Stimulated activated CD4-positive, alpha-beta T cell treated with anti-CD3 and anti-CD28 coated beads, Interleukin-15, amount 100 ng/mL, for 1 hour (primary cell): ENCODE measurements around the gene HTR3E.
"Not testable (repeated sequence)": the region's sequence is repeated elsewhere in the genome, so short reads cannot be mapped to it uniquely, and the experiment has no call there.

ENCODE experiments used
- DNase-seq, 2 donors: peaks; one replicate each; pipeline ENCODE4 v3.0.0-alpha.2; 2020; ENCODE audit warnings: low read depth in 1 of 2, low spot score in 1 of 2

Gene HTR3E, protein sequence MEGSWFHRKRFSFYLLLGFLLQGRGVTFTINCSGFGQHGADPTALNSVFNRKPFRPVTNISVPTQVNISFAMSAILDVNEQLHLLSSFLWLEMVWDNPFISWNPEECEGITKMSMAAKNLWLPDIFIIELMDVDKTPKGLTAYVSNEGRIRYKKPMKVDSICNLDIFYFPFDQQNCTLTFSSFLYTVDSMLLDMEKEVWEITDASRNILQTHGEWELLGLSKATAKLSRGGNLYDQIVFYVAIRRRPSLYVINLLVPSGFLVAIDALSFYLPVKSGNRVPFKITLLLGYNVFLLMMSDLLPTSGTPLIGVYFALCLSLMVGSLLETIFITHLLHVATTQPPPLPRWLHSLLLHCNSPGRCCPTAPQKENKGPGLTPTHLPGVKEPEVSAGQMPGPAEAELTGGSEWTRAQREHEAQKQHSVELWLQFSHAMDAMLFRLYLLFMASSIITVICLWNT

DNA sequence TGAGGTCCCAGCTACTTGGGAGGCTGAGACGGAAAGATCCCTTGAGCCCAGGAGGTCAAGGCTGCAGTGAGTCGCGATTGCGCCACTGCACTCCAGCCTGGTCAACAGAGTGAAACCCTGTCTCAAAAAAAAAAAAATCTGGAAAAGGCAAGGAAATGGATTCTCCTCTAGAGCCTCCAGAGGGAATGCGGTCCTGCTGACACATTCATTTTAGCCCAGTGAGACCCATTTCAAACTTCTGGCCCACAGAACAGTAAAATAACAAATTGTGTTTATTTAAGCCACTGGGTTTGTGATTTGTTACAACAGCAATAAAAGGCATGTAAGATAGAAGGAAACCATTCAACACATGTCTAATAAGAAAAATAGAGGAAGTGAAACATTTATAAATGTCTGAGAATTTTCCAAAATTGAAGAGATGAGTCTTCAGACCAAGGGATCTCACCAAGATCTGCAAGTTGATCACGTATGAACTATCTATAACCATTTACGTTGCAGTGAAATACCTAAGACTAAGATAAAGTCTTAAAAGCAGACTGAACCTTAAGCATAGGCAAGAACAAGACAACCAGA lies at the start of gene HTR3E:
Gene HTR3E (plus strand): TSS at position 254 of the 573 bp plus-strand sequence. CDS start 466 bp downstream, outside the sequence.
- no peak for DNase-seq

DNA sequence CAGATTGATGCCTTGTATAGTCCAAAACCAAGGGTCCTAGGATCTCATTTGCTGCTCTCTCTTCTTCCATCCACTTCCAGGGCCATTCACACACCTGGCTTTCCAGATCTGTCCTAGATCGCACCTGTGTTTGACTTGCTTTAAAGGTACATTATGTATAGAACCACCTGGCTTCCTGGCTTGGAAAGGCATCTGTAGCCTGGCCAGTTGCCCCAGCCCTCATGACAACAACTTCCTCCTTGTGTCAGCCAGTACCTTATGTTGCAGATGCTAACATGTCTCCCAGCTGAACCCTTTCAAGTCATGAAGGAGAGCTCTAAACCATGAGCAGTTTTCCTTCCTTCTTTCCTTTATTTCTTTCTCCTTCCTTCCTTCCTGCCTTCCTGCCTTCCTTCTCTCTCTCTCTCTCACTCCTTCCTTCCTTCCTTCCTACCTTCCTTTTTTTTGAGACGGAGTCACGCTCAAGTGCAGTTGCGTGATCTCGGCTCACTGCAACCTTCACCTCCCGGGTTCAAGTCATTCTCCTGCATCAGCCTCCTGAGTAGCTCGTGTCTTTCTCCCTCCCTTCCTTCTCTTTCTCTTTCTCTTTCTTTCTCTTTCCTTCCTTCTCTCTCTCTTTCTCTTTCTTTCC lies 46.5 kb upstream of the HTR3E start:
- no peak for DNase-seq

DNA sequence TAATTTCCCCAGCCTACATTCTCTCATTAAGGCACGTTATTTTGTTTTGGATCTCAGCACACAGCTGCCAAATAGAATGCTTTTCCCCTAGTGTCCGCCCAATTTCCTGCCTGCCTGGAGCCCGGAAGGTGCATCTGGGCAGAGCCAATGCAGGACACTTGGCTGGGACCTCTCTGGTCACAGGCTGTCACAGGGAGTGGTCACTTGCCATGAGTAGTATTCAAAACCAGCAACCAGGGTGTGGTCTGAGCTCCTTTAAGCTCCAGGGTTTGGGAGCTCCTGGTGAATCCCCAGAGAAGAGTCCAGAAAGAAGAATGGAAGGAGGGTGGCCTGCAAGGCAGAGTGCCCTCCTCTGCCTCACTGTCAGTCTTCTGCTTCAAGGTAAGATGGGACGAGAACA lies 44.1 kb upstream of the HTR3E start, which contains the start of gene HTR3C:
Gene HTR3C (plus strand): TSS at position 281 of the 400 bp plus-strand sequence. CDS start 34 bp downstream, at position 315.
- no peak for DNase-seq

DNA sequence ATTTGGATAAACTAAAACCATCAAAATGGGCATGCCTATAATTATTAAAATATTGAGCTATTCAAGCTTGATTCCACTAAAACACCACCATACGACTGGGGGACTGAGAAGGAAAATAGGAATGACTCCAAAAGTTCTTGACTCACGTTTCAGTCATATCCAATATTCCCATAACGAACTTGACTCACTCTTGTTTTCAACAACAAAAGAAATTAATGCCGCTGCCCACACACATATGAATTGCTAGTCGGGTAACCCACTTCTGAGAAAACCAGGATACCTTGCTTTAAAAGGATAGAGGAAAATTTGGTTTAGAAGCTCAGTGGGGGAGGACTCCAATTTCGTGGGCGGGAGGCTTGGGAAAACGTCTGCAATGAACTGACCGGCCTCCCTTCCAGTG lies 38.8 kb upstream of the HTR3E start:
- no peak for DNase-seq

DNA sequence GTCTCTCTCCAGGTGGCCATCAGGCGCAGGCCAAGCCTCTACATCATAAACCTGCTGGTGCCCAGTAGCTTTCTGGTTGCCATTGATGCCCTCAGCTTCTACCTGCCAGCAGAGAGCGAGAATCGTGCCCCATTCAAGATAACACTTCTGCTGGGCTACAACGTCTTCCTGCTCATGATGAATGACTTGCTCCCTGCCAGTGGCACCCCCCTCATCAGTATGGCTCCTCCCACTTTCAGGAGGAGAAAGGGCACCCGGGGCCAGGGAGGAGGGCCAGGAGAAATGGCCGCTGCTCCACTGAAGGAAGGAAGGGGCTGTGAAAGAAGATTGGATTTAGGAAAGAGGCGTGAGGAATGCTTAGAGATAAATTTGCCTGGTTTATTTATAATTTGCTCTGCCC lies 37.4 kb upstream of the HTR3E start:
- DNase-seq, result no peak

DNA sequence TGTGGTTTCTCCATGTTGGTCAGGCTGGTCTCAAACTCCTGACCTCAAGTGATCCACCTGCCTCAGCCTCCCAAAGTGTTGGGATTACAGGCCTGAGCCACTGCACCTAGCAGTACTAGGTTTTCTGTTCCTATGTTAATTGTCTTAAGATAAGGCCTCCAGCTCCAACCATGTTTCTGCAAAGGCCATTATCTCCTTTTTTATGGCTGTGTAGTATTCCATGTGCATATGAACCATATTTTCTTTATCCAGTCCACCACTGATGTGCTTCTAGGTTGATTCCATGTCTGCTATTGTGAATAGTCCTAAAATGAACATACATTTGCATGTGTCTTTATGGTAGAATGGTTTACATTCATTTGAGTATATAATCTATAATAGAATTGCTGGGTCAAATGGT lies 34.2 kb upstream of the HTR3E start:
- DNase-seq, result no peak

DNA sequence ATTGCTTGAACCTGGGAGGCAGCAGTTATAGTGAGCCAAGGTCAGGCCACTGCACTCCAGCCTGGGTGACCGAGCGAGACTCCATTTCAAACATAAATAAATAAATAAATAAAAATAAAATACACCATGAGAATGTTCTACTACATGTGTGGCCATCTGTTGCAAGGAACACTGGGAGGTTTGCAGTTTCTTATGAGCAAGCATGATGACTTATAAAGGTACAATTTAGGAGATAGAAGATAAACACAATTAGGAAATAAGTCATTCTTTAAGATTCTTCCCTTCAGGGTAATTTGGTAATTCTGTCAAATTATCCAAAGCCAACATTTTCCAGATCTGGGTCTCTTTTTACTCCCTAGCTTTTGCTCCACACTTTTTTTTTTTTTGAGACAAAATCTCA lies 30.7 kb upstream of the HTR3E start:
- no peak for DNase-seq

DNA sequence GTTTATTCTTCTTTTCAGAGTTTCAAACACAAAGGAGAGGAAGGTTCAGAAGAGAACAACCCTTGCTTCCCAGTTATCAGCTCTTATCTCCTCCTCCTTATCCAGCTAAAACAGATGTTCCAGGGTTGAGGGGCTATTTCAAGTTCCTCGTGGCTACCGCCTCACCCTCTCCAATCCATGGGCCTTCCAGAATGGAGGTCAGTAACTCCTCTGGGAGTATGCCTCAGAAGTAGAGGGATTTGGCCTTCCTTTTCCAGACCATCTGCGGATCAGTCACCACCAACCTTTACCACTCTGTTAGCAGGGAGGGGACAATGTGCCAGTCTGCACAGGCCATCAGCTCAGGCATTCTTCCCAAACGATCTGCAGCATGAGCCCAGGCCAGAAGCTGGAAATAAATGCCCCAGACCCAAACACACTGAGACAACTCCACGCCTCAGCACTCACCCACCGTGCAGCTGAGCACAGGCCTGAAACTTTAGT lies 29.2 kb upstream of the HTR3E start:
- DNase-seq, result no peak

DNA sequence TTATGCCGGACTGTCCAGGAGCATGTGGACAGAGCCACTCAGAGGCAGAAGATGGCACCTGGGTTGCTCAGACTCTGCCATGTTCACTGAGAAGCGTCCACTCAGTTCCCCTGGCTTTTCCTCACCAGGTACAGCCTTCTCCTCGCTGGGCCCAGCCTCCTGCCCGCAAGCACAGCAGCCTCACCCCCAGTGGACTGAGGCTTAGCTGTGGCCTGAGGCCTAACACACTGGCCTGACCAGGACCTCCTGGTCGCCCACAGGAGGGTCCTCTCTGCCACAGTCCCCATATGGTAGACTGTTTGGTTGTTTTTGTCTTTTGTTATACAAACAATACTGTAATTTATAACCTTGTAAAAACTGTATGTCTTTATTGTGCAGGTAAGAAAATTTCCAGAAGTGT lies 28.5 kb upstream of the HTR3E start:
- no peak for DNase-seq

DNA sequence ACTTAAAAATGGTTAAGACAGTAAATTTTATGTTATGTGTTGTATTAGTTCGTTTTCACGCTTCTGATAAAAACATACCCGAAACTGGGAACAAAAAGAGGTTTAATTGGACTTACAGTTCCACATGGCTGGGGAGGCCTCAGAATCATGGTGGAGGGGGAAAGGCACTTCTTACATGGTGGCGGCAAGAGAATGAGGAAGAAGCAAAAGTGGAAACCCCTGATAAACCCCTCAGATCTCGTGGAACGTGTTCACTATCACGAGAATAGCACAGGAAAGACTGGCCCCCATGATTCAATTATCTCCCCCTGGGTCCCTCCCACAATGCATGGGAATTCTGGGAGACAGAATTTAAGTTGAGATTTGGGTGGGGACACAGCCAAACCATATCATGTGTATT lies 25.7 kb upstream of the HTR3E start:
- not testable (repeated sequence) for DNase-seq

DNA sequence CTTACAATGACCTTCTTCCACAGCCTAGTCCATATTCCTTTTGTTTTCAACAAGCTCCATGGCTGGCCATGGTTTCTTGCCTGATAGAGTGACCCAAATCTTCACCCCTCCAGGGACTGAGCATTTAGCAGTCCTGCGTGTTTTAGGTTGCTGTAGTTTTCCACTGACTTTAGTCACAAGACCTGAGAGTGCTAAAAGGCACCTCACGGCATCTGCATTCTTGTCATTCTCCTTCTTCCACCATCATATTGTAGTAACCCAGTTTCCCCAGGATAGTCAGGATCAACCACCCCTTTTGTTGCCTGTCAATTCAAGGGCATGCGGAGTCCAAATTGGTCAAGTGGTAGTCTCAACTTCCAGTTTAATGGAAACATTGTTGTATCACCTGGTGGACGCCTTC lies 23.2 kb upstream of the HTR3E start:
- DNase-seq, result no peak

DNA sequence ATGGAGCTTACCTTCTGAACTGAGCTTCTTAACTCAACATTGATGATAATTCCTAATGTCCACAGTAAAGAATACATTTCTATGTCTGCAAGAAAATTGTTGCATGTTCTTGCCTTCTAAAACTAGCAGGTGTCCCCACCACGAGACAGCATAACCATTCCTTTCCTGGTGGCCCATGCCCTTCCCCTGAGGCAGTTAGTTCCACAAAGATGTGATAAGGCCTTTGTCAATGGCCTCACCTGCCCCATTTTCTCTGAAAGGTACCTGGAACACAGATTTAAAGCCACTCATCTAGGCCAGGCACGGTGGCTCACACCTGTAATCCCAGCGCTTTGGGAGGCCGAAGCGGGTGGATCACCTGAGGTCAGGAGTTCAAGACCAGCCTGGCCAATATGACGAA lies 21.0 kb upstream of the HTR3E start:
- no peak for DNase-seq

DNA sequence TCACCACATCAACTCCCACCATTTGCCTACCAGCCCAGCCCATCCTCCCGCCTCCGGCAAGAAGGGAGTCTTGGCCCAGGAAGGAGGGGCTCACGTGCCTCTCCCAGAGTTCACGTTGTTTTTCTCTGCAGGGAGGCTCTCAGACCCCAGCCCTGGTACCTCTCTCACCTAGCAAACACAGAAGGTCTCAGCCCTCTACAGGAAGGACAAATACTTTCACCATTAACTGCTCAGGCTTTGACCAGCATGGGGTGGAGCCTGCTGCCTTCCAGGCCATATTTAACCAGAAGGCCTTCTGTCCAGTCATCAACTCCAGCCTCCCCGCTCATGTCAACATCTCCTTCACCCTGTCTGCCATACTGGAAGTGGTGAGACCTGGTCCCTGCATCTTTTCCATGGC lies 19.0 kb upstream of the HTR3E start:
- no peak for DNase-seq

DNA sequence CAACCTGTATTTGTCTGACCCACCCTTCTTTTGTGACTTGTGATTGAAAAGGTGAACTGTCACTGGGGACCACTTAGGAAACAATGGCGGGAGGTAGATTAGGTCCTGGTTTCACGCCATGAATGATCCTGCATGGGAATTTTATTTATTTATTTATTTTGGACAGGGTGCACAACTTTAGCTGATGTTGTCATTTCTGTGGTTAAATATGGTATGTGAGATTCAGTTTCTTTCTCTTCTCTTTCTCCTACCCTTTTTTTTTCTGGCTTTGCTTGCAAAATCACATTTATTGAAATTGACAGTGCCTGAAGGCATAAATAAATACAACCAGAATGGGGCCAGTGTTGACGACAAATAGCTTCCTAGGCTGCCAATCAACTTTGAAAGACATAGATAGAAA lies 18.0 kb upstream of the HTR3E start:
- DNase-seq, result no peak

DNA sequence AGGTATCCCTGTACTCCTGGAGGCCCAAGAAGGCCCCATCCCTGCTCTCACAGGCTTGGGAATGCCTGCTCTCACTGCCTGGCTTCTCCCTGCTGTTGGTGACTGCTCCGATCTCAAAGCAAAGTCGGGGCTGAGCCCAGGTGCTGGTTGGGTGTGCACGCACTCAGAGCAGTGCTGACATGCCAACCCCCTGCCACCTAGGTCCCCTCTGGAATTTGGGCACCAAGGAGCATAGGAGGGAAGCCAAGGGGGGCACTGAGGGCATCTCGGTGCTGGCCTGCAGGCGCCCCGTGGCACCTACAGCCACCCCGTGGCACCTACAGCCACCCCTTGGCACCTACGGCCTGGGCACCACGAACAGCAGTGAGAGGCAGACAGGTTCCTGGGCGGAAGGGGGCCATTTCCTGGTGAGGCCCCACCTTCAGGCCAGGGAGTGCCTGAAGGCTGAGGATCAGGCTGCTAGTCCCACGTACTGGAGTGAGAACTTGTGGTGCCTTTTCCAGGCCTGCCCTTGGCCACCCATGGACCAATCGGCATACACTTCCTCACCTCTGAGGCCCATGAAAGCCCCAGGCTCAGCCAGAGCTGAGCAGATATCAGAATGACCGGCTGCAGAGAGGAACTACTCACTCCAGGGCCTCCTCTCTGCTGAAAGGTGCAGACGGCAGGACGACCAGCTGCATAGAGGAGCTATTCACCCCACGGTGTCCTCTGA lies 15.6 kb upstream of the HTR3E start:
- no peak for DNase-seq

DNA sequence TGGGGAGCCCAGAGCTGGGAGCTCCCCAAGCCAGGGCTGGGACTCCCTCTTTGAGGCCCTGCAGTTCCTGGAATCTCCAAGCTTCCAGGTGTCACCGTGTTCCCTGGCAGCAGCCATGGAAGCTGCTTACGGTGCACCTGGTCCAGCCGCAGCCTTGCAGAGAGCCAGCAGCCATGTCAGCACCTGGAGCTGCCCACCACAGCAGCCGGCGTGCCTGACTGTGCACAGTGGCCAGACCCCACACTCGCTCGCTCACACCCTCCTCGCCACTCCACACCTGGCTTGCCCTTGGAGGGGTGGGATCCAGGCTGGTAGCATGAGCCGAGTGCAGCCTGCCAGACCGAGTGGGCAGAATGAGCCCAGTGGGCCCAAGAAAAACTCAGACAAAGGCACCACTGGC lies 14.8 kb upstream of the HTR3E start:
- DNase-seq, result no peak

DNA sequence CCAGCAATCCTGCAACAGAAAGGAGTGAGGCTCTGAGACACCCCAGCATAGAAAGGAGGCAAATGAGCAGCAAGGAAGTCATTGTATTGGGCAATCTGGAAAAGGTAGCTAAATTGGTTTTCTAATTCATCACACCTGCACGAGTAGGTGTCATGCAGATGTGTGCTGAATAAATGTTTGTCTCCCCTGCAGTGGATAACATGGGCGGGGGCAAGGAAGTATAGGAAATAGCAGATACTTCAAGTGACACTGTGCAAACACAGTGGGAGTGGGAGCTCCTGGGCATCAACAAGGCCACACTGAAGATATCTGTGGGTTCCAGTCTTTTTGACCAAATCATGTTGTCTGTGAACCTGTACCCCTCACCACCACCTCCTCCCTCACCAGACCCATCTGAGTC lies 14.4 kb upstream of the HTR3E start:
- DNase-seq, result no peak

DNA sequence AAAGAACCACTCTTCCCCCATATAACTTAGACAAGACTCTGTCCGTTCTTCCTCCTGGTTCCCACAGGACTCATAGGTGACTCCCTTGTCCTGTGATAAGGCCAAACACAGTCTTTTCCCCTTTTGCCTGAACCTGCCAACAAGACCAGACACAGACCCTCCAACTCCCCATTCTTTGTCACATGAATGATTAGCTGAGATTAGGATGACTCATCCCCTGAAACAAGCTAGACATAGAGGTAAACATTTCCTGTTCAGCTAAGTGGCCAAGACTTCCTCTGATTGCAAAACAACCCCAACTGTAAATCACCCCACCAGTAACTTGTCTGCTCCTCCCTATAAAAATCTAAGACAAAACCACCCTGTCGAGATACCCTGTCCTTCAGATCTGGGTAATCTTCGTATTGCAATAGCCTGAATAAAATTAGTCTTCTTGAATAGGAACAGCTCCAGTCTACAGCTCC lies 11.4 kb upstream of the HTR3E start:
- no peak for DNase-seq

DNA sequence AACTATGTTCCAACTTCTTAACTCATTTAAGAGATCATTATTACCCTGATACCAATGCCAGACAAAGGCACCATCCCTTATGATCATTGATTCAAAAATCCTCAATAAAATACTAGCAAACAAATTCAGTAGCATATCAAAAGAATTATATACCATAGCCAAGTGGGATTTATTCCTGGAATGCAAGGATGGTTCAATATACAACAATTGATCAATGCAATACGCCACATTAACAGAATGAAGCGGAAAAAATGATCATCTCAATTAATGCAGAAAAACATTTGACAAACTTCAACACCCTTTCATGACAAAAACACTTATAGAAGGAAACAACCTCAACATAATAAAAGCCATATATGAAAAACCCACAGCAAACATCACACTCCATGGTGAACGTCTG lies 4.7 kb upstream of the HTR3E start:
- DNase-seq, result no peak

DNA sequence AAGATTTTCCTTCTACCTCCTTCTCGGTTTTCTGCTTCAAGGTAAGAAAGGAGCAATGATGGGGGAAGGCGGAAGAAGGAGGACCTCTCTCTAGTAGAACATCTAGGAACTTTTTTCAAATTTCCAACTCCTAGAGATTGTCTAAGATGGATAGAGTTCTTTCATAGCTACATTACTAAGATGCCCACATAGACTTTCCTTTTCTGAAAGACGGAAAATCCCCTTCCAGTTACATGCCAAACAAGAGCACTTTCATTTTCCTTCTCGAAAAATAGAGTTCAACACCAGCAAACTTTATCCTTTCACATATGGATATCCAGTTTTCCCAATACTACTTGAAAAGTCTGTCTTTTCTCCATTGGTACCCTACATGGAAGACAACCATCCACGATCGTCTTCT lies 692 bp downstream of the HTR3E start:
- DNase-seq, result no peak
